ENCODE results near the gene ZNF23. TPM values are rescaled to one million over a fixed set of nuclear protein-coding genes. Genes with fewer than 3 reads are reported as not detected.

ZNF23 gene
- total RNA-seq, 2 experiments from 2014 or later = 10.4 to 11.1 TPM

DNA sequence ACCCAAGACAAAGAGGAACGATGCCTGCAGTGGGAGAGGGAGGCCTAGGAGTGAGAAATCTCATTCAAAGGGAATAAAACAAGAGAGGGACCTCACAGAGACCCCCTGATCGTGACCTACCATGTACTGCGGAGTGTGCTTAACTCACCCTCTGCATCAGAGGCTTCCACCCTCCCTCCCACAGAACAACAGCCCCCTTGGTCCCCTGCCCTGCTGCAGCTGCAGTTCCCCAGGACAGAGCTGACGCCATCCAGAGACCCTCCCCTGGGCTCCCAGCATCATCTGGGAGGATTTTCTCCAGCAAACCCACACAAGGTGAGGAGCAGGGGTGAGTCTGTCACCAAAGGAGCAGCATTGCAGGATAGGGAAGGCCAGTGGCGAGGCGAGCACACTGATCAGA lies 60.0 kb downstream of the ZNF23 start:
- intact Hi-C loops (cut with micrococcal nuclease) = no loop called here
- no peaks in the 10 kb centered on the region for H3K36me3 Mint-ChIP-seq (ENCODE audit: low read depth)
- ATAC-seq (no peak), DNase-seq (no peak)
- ChIA-PET POLR2A (no interaction called here), CTCF (interaction anchor here (1.3 kb wide), 1 partner anchor 11 kb away, joined by 3 read pairs; no protein-coding TSS in a partner anchor)
- no peak for TF ChIP-seq CTCF (IDR thresholded peaks at IDR 0.05)
- H3K4me3 Mint-ChIP-seq = no peak overlapping the region
- no peak overlapping the region for H3K27ac Mint-ChIP-seq
- H3K9me3 Mint-ChIP-seq = no peaks in the 10 kb centered on the region
- H3K4me1 Mint-ChIP-seq (ENCODE audit: low read depth) = peaks cover 4% of the 10 kb centered on the region
- H3K27me3 Mint-ChIP-seq = peaks cover 7% of the 10 kb centered on the region

GRCh38 chr16:71399801-71400563 lies 62.1 kb downstream of the ZNF23 start:
- Mint-ChIP-seq H3K27me3 (peaks cover 3% of the 10 kb centered on the region), H3K4me3 (no peak overlapping the region), H3K4me1 (ENCODE audit: low read depth) (no peaks in the 10 kb centered on the region), H3K36me3 (ENCODE audit: low read depth) (no peaks in the 10 kb centered on the region), H3K9me3 (no peaks in the 10 kb centered on the region), H3K27ac (no peak overlapping the region)
- no peak for DNase-seq
- TF ChIP-seq CTCF (IDR thresholded peaks at IDR 0.05) = no peak
- intact Hi-C loops (cut with micrococcal nuclease) = no loop called here
- ChIA-PET CTCF (interaction anchor here (1.0 to 1.4 kb wide), 2 partner anchors 10 to 13 kb away, joined by 3 read pairs; no protein-coding TSS in a partner anchor), POLR2A (no interaction called here)
- ATAC-seq = no peak

Other genes starting within 250 kb of the ZNF23 start
- not detected for gene HYDIN, start 231.5 kb downstream of the ZNF23 start, total RNA-seq
- gene CMTR2, start 172.8 kb downstream of the ZNF23 start, total RNA-seq = 10 to 100 TPM; 16.6 to 19.3 TPM
- not detected for gene CALB2, start 103.5 kb downstream of the ZNF23 start, total RNA-seq
- gene TLE7, start 20.2 kb downstream of the ZNF23 start, total RNA-seq = not detected
- gene ZNF19, start 27.1 kb upstream of the ZNF23 start, total RNA-seq = 1 to 10 TPM; 3.9 to 4.1 TPM
- gene CHST4, start 64.2 kb upstream of the ZNF23 start, total RNA-seq = under 1 TPM in 1 of 2 experiments, not detected in 1; 0.16 TPM
- not detected for gene TAT, start 114.8 kb upstream of the ZNF23 start, total RNA-seq
- not detected for gene MARVELD3, start 163.9 kb upstream of the ZNF23 start, total RNA-seq

Data from activated CD8-positive, alpha-beta T cell treated with anti-CD3 and anti-CD28 coated beads for 36 hours (primary cell).